Upper lobe of right lung (tissue), 1 donor: Measurements from ENCODE around the gene ASTN2. TPM values are rescaled to one million over a fixed set of nuclear protein-coding genes. Genes with fewer than 3 reads are reported as not detected.

Experiments used
- ATAC-seq: fragments of 200-7000 bp; cut with Tn5 transposase; one replicate; pipeline ENCODE4 v1.9.1; 2020; ENCODE audit warnings: mild to moderate bottlenecking, moderate library complexity
- DNase-seq: peaks from one replicate; pipeline ENCODE4 v3.0.0-alpha.2; 2020
- H3K27ac ChIP-seq: fragments of 200-600 bp; one replicate; pipeline ENCODE4 v1.8.0; 2022
- H3K27me3 ChIP-seq: fragments of 200-600 bp; one replicate; pipeline ENCODE4 v1.8.0; 2022; ENCODE audit warnings: mild to moderate bottlenecking
- H3K36me3 ChIP-seq: fragments of 200-600 bp; one replicate; pipeline ENCODE4 v1.8.0; 2022
- H3K4me1 ChIP-seq: fragments of 200-600 bp; one replicate; pipeline ENCODE4 v1.8.0; 2022
- H3K4me3 ChIP-seq: fragments of 200-600 bp; one replicate; pipeline ENCODE4 v1.8.0; 2022; ENCODE audit warnings: mild to moderate bottlenecking
- H3K9me3 ChIP-seq: fragments of 200-600 bp; one replicate; pipeline ENCODE4 v1.8.0; 2022
- CTCF ChIP-seq: fragments of 200-600 bp; IDR thresholded peaks from one replicate; pipeline ENCODE4 v1.8.0; 2022; ENCODE audit warnings: antibody characterized with exemption
- intact Hi-C: fragments of 100-400 bp; cut with DNase I; formaldehyde crosslinking; loops from one replicate; pipeline ENCODE4 v1.11.0; 2022
- total RNA-seq: library from RNA; stranded (reverse); fragmentation: NEBNext Ultra II Directional; extraction: Animal tissue kit (Norgen Biotek cat#: 25700); gene quantifications from one replicate; pipeline ENCODE4 v1.2.1, GENCODE V29; 2021
- donor health status: DM: no; HTN: yes; CAD: no; lungs with severe emphysema.

ASTN2 gene
- total RNA-seq, 1 donor from 2014 or later = 3.8 TPM

DNA sequence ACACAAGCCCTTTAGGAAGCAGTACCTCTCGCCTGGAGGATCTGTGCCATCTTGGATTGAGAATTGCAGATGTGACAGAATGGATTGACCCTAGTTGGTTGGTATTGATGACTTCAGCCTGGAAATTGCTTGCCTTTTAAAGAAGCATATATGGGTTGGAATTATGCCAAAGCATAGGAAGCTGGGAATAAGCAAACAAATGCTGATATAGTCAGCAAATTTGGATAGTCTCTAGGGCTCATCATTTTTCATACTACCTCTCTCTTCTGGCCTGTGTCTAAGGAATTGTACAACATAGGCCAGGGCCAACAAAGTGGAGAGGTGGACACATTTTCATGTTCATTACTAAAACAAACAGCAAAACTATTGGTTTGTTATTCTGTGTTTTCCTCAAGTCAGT lies 714.6 kb downstream of the ASTN2 start:
- intact Hi-C loops = no loop called here
- Histone ChIP-seq H3K27me3 (no peaks in the 10 kb centered on the region), H3K27ac (no peak overlapping the region), H3K36me3 (peaks cover 30% of the 10 kb centered on the region), H3K4me3 (no peak overlapping the region), H3K4me1 (no peaks in the 10 kb centered on the region), H3K9me3 (no peaks in the 10 kb centered on the region)
- ATAC-seq (no peak), DNase-seq (no peak)
- TF ChIP-seq CTCF = no peak

GRCh38 chr9:116697887-116698286 lies 717.0 kb downstream of the ASTN2 start:
- DNase-seq (no peak), ATAC-seq (no peak)
- Histone ChIP-seq H3K27ac (no peak overlapping the region), H3K4me1 (peaks cover 11% of the 10 kb centered on the region), H3K27me3 (no peaks in the 10 kb centered on the region), H3K36me3 (peaks cover 30% of the 10 kb centered on the region), H3K4me3 (no peak overlapping the region), H3K9me3 (no peaks in the 10 kb centered on the region)
- intact Hi-C loops = no loop called here
- TF ChIP-seq CTCF = no peak

- Histone ChIP-seq H3K4me3 (no peak overlapping the region), H3K4me1 (peaks cover 11% of the 10 kb centered on the region), H3K36me3 (peaks cover 30% of the 10 kb centered on the region), H3K27me3 (no peaks in the 10 kb centered on the region), H3K27ac (no peak overlapping the region), H3K9me3 (no peaks in the 10 kb centered on the region)
- ATAC-seq (no peak), DNase-seq (no peak)
- intact Hi-C loops = no loop called here
- TF ChIP-seq CTCF = no peak
These were observed 717.5 kb downstream of the ASTN2 start for GRCh38 chr9:116697362-116697761.

GRCh38 chr9:116695438-116695837 lies 719.4 kb downstream of the ASTN2 start:
- H3K36me3 ChIP-seq = peaks cover 30% of the 10 kb centered on the region
- no peaks in the 10 kb centered on the region for H3K9me3 ChIP-seq
- DNase-seq (no peak), ATAC-seq (peak; percentile 45)
- TF ChIP-seq CTCF = no peak
- H3K27ac ChIP-seq = no peak overlapping the region
- H3K4me1 ChIP-seq = peaks cover 18% of the 10 kb centered on the region
- no peak overlapping the region for H3K4me3 ChIP-seq
- no peaks in the 10 kb centered on the region for H3K27me3 ChIP-seq
- intact Hi-C loops = no loop called here

GRCh38 chr9:116694785-116695291 lies 720.0 kb downstream of the ASTN2 start:
- intact Hi-C loops = no loop called here
- no peaks in the 10 kb centered on the region for H3K9me3 ChIP-seq
- DNase-seq = no peak

More at GRCh38 chr9:116694785-116695291, 720.0 kb downstream of the ASTN2 start:
- no peaks in the 10 kb centered on the region for H3K27me3 ChIP-seq
- H3K4me1 ChIP-seq = peaks cover 21% of the 10 kb centered on the region
- H3K4me3 ChIP-seq = no peak overlapping the region
- TF ChIP-seq CTCF = no peak
- ATAC-seq = no peak
- H3K36me3 ChIP-seq = peaks cover 24% of the 10 kb centered on the region
- no peak overlapping the region for H3K27ac ChIP-seq
